OCI-LY7 (cell line): Measurements from ENCODE around the gene RPL26. TPM values are rescaled to one million over a fixed set of nuclear protein-coding genes. Genes with fewer than 3 reads are reported as not detected.

Source experiments
- Bru-seq: library from RNA; stranded (reverse); fragments of 400-500 nt; gene quantifications from one replicate; lab custom pipeline; 2021; lab: Mats Ljungman, UMichigan
- BruChase-seq, 2 experiments: library from RNA; stranded (reverse); fragments of 400-500 nt; gene quantifications; one replicate each; lab custom pipeline; 2021; lab: Mats Ljungman, UMichigan
- BruUV-seq: library from RNA; stranded (reverse); fragments of 400-500 nt; replicated peaks from 2 replicates; lab custom pipeline; 2021; lab: Mats Ljungman, UMichigan
- CTCF ChIA-PET: fragments of 300-600 bp; sonication (Branson Sonifier 250); formaldehyde crosslinking; loops from one replicate; lab custom pipeline; 2022; ENCODE audit warnings: antibody characterized with exemption; ENCODE audit not compliant: unreplicated experiment; lab: Charles Lee
- POLR2A ChIA-PET: fragments of 300-600 bp; sonication (Branson Sonifier 250); formaldehyde crosslinking; loops from one replicate; lab custom pipeline; 2022; ENCODE audit warnings: antibody characterized with exemption; lab: Charles Lee
- DNase-seq: peaks from one replicate; pipeline ENCODE4 v3.0.0-alpha.2; 2015; ENCODE audit warnings: low spot score
- H2AFZ ChIP-seq: fragments of 200-600 bp; sonication (generic), shearing (Covaris generic); 2 replicates; pipeline ENCODE4 v1.6.1; 2014; ENCODE audit warnings: mild to moderate bottlenecking, antibody characterized with exemption, low read length, moderate library complexity
- H3K27ac ChIP-seq: fragments of 200-600 bp; sonication (generic); 2 replicates; pipeline ENCODE4 v1.5.1; 2014; ENCODE audit warnings: mixed run types, low read depth, mild to moderate bottlenecking, moderate library complexity, low read length, inconsistent platforms; ENCODE audit not compliant: poor library complexity, severe bottlenecking
- H3K36me3 ChIP-seq: fragments of 200-600 bp; sonication (generic); 2 replicates; pipeline ENCODE4 v1.6.1; 2014; ENCODE audit warnings: mild to moderate bottlenecking, antibody characterized with exemption, low read length, moderate library complexity, mixed read lengths; ENCODE audit not compliant: insufficient read depth
- H3K4me1 ChIP-seq: fragments of 200-600 bp; sonication (generic); 2 replicates; pipeline ENCODE4 v1.5.1; 2014; ENCODE audit warnings: mild to moderate bottlenecking, low read length; ENCODE audit not compliant: insufficient read depth, poor library complexity, severe bottlenecking
- H3K4me2 ChIP-seq: fragments of 200-600 bp; sonication (generic); 2 replicates; pipeline ENCODE4 v1.6.1; 2014; ENCODE audit warnings: mild to moderate bottlenecking, low read length
- H3K4me3 ChIP-seq: fragments of 200-600 bp; sonication (generic); 2 replicates; pipeline ENCODE4 v1.5.1; 2014; ENCODE audit warnings: mild to moderate bottlenecking, low read depth, low read length; ENCODE audit not compliant: poor library complexity, severe bottlenecking
- H3K79me2 ChIP-seq: fragments of 200-600 bp; sonication (generic); 2 replicates; pipeline ENCODE4 v1.6.1; 2016; ENCODE audit warnings: low read depth, mild to moderate bottlenecking, low read length, moderate library complexity, mixed read lengths; ENCODE audit not compliant: insufficient read depth
- H3K9me2 ChIP-seq: fragments of 200-600 bp; sonication (generic); 2 replicates; pipeline ENCODE4 v1.6.1; 2016; ENCODE audit warnings: mild to moderate bottlenecking, low read length, mixed read lengths; ENCODE audit not compliant: insufficient read depth
- H3K9me3 ChIP-seq: fragments of 200-600 bp; sonication (generic); 2 replicates; pipeline ENCODE4 v1.6.1; 2014; ENCODE audit warnings: mild to moderate bottlenecking, mixed run types, low read length, mixed read lengths
- H4K20me1 ChIP-seq: fragments of 200-600 bp; sonication (generic); 2 replicates; pipeline ENCODE4 v1.6.1; 2014; ENCODE audit warnings: mild to moderate bottlenecking, antibody characterized with exemption, low read length, moderate library complexity, mixed read lengths; ENCODE audit not compliant: insufficient read depth
- EZH2phosphoT487 ChIP-seq: fragments of 200-600 bp; sonication (generic); IDR thresholded peaks from 2 replicates; pipeline ENCODE4 v1.6.1; 2018; ENCODE audit warnings: low read depth, borderline replicate concordance, mild to moderate bottlenecking, mixed run types, antibody characterized with exemption, low read length, moderate library complexity, mixed read lengths
- intact Hi-C: fragments of 100-400 bp; cut with micrococcal nuclease; formaldehyde crosslinking; loops from one replicate; pipeline ENCODE4 v1.10.0; 2022; ENCODE audit not compliant: unreplicated experiment
- long read RNA-seq: library from polyadenylated mRNA; stranded (forward); transcript quantifications from one replicate; pipeline ENCODE4 v2.0.0, GENCODE V29; 2022
- total RNA-seq, 2 experiments: library from RNA; depleted of rRNA in 1 of 2; stranded (reverse); fragments of >200 nt in 1 of 2; shearing (Covaris generic) in 1 of 2; gene quantifications; 2 replicates each; pipeline ENCODE4 v1.2.3, GENCODE V29; 2014 to 2022
- TF ChIP-seq, protein P1 (sequence below): fragments of 200-600 bp; sonication (generic); conservative IDR thresholded peaks from 2 replicates; pipeline ENCODE4 v1.5.1; 2014; ENCODE audit warnings: mild to moderate bottlenecking, antibody characterized with exemption, low read length, moderate library complexity, mixed read lengths

RPL26 gene
- total RNA-seq (2014; rRNA removed; shearing (Covaris generic)) (4,013 and 5,038 TPM in 2 replicates), total RNA-seq (2022) (3,139 and 3,331 TPM in 2 replicates), Bru-seq, nascent RNA (percentile 100 among the genes with signal in this experiment), BruChase-seq, experiment 1, labeled RNA remaining after a 6-hour chase (percentile 100 among the genes with signal in this experiment), BruChase-seq, experiment 2, labeled RNA remaining after a 2-hour chase (percentile 100 among the genes with signal in this experiment)
- long read RNA-seq, transcript RPL26-202 (2 exons, 456 nt): minor isoform, 15 of 611 reads
- long read RNA-seq, transcript RPL26-206 (4 exons, 763 nt): minor isoform, 13 of 611 reads
- long read RNA-seq, transcript RPL26-209 (4 exons, 870 nt): minor isoform, 20 of 611 reads
- long read RNA-seq, transcript RPL26-214 (4 exons, 528 nt): major isoform, 493 of 611 reads
- long read RNA-seq, partial matches to known transcripts: 24 of 611 reads
- long read RNA-seq, other reads (novel, unspliced or antisense): 45 of 611 reads

DNA sequence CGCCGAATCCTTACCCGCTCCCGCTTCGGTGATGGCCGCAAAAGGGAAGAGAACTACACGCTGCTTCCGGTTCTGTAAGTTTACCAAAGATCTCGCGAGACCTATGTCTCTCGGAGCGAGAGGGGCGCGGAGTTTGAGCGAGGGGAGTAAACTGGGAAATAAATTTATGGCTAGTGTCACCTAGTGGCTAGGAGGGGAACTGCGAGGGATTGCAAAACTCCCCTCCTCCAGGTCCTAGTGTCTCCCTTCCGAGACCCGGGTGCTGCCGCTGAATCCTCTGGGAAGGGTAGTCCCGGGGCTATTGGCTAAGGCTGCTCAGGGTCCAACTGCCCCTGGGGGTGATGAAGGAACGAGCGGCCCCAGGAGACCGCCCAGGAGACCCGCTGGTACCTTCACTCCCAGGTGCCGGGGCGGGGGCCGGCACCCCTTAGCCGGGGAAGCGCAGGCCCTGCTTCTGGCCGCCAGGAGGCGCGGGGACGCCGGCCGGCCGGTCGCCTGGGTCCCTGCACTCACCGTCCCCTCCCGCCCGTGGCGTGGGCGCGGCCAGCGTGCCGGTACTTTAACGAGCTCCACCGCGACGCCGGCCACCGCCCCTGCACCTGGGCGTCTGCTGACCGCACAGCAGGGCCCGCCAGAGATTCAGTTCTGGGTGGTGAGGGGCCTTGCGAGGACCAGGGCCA, at the start of gene RPL26:
Gene RPL26 (minus strand): TSS at position 51 of the 680 bp plus-strand sequence. CDS start 883 bp downstream, outside the sequence.
- no peaks in the 10 kb centered on the region for H3K9me2 ChIP-seq
- ChIA-PET CTCF (interaction anchor here (0.6 kb wide), 3 partner anchors 14 to 394 kb away, joined by 3 read pairs; no protein-coding TSS in a partner anchor), POLR2A (interaction anchor here (0.6 to 1.0 kb wide), 2 partner anchors 11 to 110 kb away, joined by 3 to 5 read pairs; no protein-coding TSS in a partner anchor)
- H3K9me3 ChIP-seq: no peaks in the 10 kb centered on the region
- DNase-seq: peak; percentile 100
- peaks cover 44% of the 10 kb centered on the region for H3K4me1 ChIP-seq
- peak within 1 kb of the TSS; percentile 67 for H3K27ac ChIP-seq
- BruUV-seq: no TSS peak
- TF ChIP-seq, protein P1, sequence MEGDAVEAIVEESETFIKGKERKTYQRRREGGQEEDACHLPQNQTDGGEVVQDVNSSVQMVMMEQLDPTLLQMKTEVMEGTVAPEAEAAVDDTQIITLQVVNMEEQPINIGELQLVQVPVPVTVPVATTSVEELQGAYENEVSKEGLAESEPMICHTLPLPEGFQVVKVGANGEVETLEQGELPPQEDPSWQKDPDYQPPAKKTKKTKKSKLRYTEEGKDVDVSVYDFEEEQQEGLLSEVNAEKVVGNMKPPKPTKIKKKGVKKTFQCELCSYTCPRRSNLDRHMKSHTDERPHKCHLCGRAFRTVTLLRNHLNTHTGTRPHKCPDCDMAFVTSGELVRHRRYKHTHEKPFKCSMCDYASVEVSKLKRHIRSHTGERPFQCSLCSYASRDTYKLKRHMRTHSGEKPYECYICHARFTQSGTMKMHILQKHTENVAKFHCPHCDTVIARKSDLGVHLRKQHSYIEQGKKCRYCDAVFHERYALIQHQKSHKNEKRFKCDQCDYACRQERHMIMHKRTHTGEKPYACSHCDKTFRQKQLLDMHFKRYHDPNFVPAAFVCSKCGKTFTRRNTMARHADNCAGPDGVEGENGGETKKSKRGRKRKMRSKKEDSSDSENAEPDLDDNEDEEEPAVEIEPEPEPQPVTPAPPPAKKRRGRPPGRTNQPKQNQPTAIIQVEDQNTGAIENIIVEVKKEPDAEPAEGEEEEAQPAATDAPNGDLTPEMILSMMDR: peak; percentile 99
- TF ChIP-seq EZH2phosphoT487: no peak
- H3K4me2 ChIP-seq: peak within 1 kb of the TSS; percentile 95
- peaks cover 46% of the 10 kb centered on the region for H3K36me3 ChIP-seq
- peak within 1 kb of the TSS; percentile 78 for H3K4me3 ChIP-seq
- peaks cover 57% of the 10 kb centered on the region for H3K79me2 ChIP-seq
- intact Hi-C loops: loop anchor here (1.0 to 10.0 kb wide), 4 partner anchors 52 to 362 kb away; partner anchors contain the start of genes CCDC42, CTC1, NDEL1 and PFAS
- H2AFZ ChIP-seq: peak within 1 kb of the TSS; percentile 69
- H4K20me1 ChIP-seq: peaks cover 27% of the 10 kb centered on the region

DNA sequence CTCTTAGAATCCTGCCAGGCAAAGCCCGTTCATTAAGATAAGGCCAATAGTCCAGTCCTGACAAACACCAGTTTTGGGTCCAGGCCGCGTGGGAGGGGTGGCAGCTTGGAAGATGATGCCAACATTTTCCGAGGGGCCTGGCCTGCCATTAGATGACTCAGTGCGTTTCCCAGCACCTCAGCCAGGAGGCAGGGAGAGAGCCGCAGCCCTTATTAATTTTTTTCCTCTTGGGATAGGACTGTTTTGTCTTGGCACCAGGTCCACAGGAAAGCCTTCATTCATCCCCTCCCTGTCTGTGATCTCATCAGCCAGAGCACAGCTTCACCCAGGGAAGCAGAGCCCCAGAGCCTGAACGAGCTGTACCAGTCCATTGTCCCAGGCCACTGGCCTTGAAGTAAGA, 48.0 kb upstream of the RPL26 start:
- H4K20me1 ChIP-seq: no peaks in the 10 kb centered on the region
- intact Hi-C loops: no loop called here
- CTCF ChIA-PET: no interaction called here
- no peak overlapping the region for H2AFZ ChIP-seq
- POLR2A ChIA-PET: no interaction called here
- no peak overlapping the region for H3K27ac ChIP-seq
- no peaks in the 10 kb centered on the region for H3K36me3 ChIP-seq
- H3K4me2 ChIP-seq: no peak overlapping the region
- no peaks in the 10 kb centered on the region for H3K9me3 ChIP-seq
- TF ChIP-seq EZH2phosphoT487: no peak
- TF ChIP-seq, protein P1: no peak
- no peaks in the 10 kb centered on the region for H3K9me2 ChIP-seq
- BruUV-seq: no TSS peak
- no peaks in the 10 kb centered on the region for H3K79me2 ChIP-seq
- H3K4me3 ChIP-seq: no peak overlapping the region
- no peak for DNase-seq
- H3K4me1 ChIP-seq: peaks cover 5% of the 10 kb centered on the region
